Measurements from ENCODE around the gene ELP4.

DNA sequence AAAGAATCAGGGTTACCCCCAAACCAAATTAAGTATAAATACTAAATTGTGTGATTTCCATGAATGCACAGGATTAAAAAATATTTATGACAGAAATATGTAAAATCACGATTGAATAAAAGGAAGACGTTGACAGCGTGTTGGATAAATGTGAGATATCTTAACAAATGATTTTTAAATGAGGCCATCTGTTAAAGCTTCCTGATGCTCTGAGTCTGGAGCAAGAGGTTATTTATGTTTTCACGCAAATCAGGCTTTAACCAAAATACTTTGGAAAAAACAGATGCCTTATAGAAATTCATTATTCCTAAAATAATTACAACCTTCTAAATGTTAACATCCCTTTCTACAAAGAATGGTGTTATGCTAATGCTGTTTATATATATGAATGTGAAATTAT is 178.3 kb downstream of the ELP4 start:
- TF ChIP-seq POLR2A (IDR thresholded peaks at IDR 0.05) (no peak), CTCF (IDR thresholded peaks at IDR 0.05) (no peak)
